Activated CD4-positive, alpha-beta T cell treated with anti-CD3 and anti-CD28 coated beads for 4 hours (primary cell): Measurements from ENCODE around the gene PCNX3.
A peak's percentile ranks its signal among the peaks of the same experiment; 100 is the strongest.

Experiments
- DNase-seq, 2 donors: peaks; one replicate each; pipeline ENCODE4 v3.0.0-alpha.2; 2020

The PCNX3 gene

DNA sequence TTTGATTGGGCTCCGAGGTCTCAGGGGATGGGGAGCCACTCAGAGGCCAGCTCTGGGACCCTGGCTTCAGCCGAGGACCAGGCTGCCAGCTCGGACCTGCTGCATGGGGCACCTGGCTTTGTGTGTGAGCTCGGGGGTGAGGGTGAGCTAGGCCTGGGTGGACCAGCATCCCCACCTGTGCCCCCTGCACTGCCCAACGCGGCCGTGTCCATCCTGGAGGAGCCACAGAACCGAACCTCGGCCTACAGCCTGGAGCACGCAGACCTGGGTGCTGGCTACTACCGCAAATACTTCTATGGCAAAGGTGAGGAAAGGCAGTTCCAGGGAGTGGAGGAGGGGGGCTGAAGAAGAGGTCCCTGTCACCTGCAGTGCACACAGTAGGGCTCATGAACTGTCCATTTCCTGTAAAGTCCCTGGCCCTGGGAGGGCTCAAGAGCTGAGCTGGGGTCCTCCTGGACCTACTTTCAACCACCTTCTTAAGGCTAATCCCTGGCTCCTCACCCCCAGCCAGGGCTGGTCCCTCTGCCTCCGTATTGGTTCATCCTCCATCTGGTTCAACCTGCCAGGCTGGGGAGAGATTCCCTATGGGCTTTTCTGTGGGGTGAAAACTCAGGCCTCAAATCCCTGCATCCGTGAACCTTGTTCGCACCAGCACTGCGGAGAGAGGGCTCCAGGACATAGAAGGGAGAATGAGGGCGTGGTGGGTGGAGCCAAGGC is 25.9 kb downstream of the PCNX3 start:
- DNase-seq: no peak

DNA sequence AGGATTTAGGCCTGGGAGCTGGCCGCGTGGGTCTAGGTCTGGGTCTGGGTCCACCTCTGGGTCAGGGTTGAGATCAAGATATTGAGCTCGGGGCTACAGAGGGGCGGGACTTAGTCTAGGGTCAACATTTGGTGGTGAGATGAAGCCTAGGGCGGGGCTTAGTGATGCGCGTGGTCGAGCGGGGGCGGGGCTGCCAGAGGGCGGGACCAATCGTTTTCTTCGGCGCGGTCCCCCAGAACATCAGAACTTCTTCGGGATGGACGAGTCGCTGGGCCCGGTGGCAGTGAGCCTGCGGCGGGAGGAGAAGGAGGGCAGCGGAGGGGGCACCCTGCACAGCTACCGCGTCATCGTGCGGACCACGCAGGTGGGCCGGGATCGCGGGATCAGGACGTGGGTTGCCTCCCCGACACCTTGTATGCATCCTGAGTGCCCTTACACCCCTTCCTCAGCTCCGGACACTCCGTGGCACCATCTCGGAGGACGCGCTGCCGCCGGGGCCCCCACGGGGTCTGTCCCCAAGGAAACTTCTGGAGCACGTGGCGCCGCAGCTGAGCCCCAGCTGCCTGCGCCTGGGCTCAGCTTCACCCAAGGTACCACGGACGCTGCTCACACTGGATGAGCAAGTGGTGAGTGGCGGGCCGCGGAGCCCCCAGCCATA is 26.6 kb downstream of the PCNX3 start:
- DNase-seq: no peak

DNA sequence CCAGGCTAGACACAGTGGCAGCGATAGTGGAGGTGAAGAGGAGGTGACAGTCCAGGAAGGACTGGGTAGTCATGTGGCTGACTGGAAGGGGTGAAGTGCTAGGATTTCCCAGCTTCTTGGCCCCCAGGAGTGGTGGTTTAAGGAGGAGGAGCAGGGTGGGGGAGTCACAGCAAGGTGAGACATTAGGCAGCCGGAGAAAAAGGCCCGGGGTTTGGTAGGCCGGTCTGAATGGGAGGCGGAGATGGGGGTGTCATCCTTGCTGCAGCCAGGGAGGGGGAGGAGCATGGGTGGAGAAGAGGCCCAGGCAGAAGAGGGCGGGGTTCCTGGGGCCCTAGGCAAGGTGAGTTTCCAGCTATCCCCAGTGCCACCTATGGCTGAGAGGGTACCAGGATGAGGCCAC is 28.4 kb downstream of the PCNX3 start:
- no peak for DNase-seq

DNA sequence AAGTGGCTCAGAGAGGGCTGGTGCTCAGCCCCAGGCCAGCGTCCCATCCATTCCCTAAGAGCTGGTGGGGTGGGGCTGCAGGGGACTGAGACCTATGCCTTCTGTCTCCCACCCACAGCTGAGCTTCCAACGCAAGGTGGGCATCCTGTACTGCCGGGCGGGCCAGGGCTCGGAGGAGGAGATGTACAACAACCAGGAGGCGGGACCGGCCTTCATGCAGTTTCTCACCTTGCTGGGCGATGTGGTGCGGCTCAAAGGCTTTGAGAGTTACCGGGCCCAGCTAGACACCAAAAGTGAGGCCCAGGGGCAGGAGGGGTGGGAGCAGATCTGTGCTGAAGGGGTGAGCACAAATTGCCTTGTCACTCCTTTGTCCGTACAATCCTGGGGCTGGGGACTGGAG is 29.3 kb downstream of the PCNX3 start:
- no peak for DNase-seq

DNA sequence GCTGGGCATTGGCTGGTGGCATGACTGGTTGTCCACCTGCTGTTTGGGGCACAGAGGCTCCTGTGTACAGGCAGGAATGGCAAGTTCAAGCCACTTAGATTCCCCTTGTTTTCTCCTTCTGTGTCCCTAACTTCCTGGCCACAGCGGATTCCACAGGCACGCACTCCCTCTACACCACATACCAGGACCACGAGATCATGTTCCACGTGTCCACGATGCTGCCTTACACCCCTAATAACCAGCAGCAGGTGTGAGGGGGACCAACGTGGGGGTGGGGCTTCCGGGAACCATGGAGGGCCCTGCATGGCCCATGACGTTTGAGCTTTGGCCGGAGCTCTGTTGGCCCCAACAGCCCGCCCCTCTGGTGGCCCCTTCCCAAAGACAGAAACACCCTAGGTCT is 30.1 kb downstream of the PCNX3 start:
- no peak for DNase-seq

DNA sequence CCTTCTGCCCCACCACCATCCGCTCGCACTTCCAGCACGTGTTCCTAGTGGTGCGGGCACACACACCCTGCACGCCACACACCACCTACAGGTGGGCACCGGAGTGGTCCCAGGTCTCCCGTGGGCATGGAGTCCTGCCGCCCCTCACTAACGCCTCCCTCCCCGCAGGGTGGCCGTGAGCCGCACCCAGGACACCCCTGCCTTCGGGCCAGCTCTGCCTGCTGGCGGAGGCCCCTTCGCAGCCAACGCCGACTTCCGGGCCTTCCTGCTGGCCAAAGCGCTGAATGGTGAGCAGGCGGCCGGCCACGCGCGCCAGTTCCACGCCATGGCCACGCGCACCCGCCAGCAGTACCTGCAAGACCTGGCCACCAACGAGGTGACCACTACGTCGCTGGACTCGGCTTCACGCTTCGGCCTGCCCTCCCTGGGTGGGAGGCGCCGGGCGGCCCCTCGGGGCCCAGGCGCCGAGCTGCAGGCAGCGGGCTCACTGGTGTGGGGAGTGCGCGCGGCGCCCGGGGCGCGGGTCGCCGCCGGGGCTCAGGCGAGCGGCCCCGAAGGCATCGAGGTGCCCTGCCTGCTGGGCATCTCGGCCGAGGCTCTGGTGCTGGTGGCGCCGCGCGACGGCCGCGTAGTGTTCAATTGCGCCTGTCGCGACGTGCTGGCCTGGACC is 30.8 kb downstream of the PCNX3 start:
- DNase-seq: no peak

DNA sequence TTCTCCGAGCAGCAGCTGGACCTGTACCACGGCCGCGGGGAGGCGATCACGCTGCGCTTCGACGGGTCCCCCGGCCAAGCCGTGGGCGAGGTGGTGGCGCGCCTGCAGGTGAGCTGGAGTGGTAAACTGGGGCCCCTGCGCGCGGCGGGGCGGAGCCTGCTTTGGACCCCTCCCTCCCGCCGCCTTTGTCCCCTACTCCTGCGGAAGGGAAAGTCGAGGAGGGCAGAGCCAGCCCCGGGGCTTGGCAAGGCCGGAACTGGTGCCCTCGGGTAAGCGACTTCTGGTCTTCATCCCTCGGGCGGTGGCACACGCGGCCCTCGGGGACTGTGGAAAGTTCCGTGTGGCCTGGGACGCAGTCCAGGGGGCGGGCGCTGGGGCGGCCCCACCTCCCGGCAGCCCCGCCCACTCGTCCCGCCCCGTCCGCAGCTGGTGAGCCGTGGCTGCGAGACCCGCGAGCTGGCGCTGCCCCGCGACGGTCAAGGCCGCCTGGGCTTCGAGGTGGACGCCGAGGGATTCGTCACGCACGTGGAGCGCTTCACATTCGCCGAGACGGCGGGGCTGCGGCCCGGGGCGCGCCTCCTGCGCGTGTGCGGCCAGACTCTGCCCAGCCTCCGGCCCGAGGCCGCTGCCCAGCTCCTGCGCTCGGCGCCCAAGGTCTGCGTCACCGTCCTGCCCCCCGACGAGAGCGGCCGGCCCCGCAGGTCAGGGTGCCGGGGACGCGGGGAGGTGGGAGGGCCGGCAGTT is 31.6 kb downstream of the PCNX3 start:
- DNase-seq: no peak

DNA sequence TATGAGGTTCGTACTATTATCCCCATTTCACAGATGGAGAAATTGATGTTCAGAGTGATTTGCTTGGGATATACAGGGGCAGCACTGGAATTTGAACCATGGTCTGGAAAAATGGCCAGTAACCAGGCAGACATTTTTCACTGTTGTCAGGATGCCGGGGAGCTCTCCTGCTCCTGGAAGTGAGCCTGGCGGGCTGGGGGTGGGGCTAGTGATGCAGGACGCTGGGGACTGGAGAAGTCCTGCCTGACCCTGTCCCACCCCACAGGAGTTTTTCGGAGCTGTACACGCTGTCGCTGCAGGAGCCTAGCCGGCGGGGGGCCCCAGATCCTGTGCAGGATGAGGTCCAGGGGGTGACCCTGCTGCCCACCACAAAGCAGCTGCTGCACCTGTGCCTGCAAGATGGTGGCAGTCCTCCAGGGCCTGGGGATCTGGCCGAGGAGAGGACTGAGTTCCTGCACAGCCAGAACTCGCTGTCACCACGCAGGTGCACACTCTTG is 33.5 kb downstream of the PCNX3 start:
- no peak for DNase-seq

DNA sequence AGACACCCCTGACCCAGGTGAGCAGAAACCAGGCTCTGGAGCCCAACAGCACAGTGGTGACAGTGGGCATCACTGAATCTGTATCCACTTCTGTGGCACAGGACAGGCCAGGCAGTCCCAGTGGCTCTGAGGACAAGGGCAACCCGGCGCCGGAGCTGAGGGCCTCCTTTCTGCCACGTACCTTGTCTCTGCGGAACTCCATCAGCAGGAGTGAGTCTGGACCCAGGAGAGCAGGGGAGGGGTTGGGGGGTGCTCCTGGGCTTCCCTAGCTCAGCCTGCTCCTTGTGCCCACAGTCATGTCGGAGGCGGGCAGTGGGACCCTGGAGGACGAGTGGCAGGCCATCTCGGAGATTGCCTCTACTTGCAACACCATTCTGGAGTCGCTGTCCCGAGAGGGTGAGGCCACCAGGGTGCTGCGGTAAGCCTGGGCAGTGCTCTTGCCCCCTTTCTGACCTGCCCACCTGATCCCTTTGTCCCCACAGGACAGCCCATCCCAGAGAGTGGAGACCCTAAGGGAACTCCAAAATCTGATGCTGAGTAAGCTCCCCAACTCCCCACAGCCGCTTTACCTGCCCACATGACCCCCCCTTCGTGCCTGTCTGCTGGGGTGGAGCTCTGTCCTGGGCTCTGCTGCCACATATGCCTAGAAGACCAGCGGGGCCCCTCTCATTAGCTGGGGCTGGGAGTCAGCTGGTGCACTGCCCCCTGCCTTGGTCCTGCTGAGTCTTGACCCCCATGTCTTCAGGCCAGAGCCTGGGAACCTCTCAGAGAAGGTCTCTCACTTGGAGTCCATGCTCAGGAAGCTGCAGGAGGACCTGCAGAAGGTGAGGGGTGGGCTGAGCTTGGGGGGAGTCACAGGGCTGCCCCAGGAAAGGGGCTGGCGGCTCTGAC is 34.3 kb downstream of the PCNX3 start:
- DNase-seq: peak in 1 of 2 donors; percentile 1

DNA sequence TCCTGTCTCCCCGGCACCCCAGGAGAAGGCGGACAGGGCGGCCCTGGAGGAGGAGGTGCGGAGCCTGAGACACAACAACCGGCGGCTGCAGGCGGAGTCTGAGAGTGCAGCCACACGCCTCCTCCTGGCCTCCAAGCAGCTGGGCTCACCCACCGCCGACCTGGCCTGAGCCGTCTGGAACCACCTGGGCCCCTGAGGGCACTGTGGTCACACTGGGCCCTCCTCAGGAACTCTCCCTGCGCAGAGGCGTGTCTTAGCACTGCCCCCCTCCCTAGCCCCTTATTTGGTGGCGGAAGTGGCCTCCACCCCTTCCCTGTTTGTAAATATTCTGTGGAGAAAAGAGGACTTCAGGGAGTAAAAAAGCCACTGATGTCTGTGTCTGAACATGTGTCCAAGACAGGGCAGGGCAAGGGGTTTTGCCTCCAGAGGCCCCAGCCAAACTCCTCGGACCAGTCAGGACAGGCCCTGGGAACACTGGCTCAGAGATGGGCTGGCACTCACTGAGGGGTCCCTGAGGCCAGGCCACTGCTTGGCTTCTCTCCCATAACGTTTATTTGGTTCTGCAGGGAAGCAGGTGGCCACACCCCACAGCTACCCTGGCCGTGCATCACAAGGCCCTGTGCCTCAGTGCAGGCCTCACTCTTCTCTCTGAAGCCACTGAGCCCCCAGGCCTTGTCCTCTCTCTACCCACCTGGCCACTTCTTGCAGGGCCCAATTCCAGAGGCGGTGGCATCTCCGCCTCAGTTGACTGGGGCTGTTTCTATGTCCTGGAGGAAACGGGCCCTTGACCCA is 35.2 kb downstream of the PCNX3 start:
- peak in 1 of 2 donors; percentile 1 for DNase-seq

DNA sequence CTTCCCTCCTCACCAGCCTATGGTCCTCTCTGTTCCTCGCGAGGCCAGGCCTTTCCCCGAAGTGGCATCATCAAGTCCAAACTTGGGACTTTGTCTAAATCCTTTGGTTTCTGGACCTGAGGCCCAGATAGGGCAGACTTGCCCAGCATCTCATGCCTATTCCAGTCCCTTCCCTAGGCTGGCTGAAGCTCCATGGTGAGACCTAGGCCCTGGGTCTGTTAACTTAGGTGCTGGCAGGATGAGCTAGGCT is 35.7 kb downstream of the PCNX3 start:
- no peak for DNase-seq

DNA sequence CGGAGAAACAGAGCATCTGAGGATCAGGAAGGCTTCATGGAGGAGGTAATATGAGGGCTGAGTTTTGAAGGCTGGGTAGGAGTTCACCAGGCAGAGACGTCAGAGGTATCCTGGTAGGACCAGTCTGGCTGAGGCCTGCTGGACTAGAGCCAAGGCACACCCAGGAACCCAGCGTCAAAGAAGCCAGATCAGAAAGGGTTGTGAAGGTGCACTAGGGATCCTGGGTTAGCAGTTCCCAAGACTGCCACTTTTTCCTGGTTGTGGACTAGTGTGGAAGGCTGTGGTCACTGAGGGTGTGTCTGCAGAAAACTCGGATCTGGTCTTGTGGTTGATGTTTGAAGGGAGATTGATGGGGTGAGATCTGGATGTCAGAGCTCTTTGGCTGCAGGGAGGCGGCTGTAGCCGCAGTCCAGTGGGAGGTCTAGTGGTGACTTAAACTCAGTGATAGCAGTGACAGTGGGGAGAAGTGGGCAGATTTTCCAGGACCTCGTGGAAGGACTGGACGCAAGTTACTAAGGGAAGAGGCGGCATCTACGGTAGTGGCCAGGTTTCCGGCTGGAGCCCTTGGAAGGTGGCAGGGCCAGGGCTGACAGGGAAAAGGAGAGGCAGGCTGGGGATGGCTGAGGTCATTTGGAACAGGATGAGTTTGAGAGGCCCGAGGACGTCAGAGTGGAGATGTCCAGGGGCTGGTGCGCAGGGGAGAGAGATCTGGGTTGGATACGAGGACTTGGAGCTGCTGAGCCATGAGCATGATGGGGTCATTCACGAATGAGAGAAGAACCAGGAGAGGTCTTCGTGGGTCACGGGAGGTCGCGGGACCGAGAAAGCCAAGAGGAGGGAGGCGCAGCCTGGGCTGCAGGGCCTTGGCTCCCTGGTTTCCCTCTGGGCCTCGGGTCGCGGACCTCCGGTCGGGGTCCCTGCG is 36.3 kb downstream of the PCNX3 start:
- DNase-seq: peak in 1 of 2 donors; percentile 6

DNA sequence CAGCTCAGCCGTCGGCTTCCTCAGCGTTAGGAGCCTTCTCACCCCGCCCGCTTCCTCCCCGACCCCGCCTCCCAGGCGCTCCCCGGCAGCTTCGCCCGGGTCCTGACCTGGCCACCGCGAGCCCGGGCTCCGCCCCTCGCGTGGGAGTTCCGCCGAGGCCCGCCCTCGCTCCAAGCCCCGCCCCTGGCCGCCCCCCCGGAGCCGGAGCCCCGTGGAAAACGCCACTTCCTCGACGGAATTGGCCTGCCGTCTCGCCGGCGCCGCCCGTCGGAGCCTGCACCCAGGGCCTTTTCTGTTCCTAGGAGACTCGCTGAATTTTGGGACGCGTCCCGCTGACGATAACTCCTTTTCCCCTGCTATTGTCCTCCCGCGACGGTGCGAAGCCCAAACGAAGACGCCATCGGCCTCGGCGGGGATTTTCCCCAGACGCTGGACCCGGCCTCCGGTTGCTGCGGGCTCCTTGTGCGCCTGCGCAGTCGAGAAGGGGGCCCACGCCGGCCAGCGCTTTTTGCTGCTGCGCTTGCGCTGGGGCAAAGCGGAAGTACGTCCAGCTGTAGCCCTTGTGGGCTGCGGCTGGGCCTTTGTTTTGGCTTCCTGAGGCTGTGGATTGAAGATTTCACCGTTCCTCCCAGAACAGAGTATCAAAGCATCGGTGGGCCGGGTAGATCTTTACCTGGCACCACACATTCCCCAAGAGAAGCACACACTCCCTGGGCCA is 37.1 kb downstream of the PCNX3 start:
- peak; percentile 95 to 96 for DNase-seq

DNA sequence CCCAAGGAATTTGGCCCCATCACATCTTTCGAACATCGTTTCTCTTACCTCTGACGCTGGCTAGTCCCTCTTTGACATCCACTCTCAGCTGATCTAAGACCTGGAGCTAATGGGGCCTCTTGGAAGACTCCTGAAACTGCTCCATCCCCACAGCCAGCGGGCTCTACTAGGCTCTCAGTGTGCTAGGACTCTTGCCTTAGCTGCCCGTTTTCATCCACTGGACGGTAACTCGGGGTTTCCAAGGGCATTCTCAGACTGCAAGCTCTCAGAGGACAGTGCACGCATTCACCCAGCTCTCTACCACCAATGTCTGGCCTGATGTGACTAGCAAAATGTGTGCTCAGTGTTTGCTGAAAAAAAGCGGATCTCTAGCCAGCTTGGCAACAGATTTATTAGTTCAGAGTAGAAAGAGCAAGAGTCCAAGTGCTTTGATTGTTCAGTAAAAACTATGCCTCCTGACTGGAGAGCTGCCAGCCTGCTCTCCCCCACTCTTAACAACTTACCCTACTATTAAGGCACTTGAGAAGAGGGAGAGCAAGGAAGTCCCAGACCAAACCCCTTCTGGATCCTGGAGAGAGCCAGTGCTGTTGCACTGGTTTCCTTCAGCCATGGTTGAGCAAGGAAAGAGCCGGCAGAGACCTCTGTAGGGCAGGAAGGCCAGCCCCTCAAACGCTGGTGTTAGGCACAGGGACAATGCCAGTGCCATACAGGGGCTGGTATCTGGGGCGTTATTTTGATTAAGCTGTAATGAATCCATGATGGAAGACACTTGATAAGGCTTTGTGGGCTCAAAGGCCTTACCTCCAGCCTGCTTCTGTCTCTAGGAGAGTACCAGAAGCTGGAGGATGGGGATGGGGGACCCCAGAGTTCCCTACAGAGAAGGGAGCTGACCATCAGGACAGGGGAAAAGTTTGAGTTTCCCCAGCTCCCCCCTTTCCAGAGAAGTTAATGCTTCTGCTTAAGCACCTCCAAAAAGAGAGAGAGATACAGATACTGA is 38.0 kb downstream of the PCNX3 start:
- no peak for DNase-seq

DNA sequence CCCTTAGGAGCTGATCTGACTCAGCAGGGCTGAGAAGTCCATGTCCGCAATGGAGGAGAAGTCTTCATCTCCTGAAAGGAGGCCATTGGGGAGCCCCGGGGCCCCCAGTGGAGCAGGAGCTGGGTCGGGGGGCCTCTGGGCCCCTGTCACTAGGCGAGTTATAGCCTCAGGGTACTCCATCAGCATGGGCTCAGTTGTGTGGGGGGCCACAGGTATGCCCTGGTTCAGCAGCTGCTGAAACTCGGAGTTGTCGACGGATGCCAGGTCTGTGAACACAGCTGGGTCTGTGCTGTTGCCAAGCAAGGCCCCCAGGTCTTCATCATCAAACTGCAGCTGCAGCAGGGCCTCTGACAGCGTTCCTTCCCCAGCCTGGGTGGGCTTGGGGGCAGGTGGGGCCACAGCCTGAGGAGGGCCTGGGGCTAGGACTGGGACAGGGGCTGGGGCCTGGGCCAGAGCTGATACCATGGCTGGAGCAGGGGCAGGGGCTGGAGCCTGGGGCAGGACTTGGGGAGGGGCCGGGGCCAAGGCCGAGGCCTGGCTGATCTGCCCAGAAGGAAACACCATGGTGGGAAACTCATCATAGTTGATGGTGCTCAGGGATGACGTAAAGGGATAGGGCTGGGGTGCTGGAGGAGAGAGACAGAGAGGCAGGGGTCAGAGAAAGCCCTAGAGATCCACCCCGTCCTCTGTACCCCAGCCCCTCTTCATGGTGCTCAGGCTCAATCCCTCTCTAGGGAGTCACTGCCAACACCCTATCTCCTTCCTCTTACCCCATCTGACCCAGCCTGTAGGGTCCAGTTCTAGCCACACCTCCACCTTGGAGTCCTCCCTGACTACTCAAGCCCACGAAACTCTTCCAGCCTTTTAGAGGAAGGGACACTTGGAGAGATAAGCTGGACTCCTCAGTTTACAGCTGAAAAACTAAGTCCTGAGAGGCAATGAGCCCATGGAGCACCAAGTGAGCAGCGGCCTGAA is 39.1 kb downstream of the PCNX3 start:
- DNase-seq: no peak

DNA sequence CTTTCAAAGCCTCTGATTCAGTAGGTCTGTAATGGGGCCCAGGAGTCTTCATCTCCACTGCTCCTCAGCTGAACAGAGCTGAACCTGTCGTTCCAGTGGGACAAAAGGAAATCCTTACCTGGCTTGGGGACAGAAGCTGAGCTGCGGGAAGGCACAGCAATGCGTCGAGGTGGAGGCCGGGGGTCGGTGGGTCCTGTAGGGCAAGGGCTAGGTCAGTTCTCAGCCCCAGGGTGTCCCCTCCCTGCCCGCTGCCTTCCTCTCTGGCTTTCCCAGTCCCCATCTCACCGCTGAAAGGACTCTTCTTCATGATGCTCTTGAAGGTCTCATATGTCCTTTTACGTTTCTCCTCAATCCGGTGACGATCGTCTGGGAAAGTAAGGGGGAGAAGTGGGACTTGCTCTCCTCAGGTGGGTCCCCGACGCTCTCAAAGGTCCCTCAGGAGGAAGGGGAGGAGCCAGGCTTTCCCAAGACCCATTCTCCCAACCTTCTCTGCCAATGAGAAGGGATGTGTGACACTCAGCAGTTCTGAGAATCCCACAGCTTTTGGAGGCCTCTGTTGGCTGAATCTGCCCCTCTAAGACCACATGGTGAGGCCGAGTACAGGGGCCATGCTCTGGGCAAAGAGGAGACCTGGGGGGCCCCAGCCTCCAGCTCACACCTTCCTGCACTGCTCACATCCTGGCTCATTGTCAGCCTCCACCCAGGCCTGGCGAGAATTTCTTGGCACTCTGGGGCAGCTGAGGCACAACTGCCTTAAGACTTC is 40.2 kb downstream of the PCNX3 start:
- no peak for DNase-seq

DNA sequence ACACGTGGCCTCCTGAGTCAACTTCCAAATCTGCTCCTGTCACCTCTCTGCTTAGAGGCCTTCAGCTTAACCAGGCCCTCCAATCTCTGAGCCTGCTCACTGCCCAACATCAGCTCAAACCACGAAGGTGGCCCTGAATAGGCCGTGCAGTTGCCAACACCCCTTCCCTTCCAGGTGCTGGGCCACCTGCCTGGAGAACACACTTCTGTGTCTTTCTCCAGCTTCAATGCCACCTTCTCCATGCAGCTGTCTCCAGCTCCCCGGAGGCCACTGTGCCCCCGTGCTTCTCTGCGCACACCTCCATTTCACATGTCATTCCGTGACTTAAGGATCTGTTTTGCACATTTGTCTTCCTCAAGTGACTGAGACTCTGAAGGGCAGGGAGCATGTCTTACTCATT is 41.9 kb downstream of the PCNX3 start:
- DNase-seq: no peak
